GM12891 (cell line): ENCODE measurements around the gene ZDHHC6.

Experiments used
- PAX5 ChIP-seq: IDR thresholded peaks from 2 replicates; pipeline ENCODE4 v1.6.1; 2011; ENCODE audit warnings: low read length, moderate library complexity, mild to moderate bottlenecking; ENCODE audit not compliant: insufficient read depth, severe bottlenecking
- POLR2A ChIP-seq: IDR thresholded peaks from 2 replicates; pipeline ENCODE4 v1.6.1; 2011; ENCODE audit warnings: low read depth, low read length, control low read depth
- POLR2AphosphoS5 ChIP-seq: IDR thresholded peaks from 2 replicates; pipeline ENCODE4 v1.6.1; 2011; ENCODE audit warnings: low read depth, low read length, control low read depth
- POU2F2 ChIP-seq: IDR thresholded peaks from 2 replicates; pipeline ENCODE4 v1.6.1; 2011; ENCODE audit warnings: low read depth, mild to moderate bottlenecking, control low read depth, low read length, moderate library complexity
- SPI1 ChIP-seq: IDR thresholded peaks from 2 replicates; pipeline ENCODE4 v1.6.1; 2011; ENCODE audit warnings: low read depth, low read length, control low read depth
- TAF1 ChIP-seq: IDR thresholded peaks from 2 replicates; pipeline ENCODE4 v1.6.1; 2011; ENCODE audit warnings: low read depth, low read length, control low read depth

DNA sequence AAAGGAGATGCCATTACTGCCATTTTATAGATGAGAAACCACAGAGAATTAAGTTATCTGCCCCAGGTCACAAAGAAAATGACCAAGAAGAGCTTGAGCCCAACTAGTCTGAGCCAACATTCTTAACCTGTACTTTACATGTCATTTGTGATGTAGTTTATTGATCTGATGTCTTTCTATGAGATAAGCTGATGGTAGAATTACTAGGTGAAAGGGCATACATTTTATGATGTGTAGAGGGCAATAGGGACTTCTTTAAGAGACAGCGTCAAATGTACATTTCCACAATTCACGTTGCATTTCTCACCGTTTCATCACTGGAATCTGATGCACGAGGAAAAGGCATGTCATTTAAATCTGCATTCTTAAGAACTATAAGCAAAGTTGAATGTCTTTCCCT lies 61.5 kb downstream of the ZDHHC6 start:
- TF ChIP-seq SPI1 (no peak), POLR2AphosphoS5 (no peak), POLR2A (no peak), TAF1 (no peak), PAX5 (no peak), POU2F2 (no peak)
